ENCODE results near the gene SEL1L. TPM values are rescaled to one million over a fixed set of nuclear protein-coding genes. Genes with fewer than 3 reads are reported as not detected.

The SEL1L gene
- total and polyA plus RNA-seq, 2 experiments from 2014 or later = 20.6 to 22.6 TPM

GRCh38 chr14:81423504-81423903 lies 110.1 kb downstream of the SEL1L start (continued):
- TF ChIP-seq ZNF331 (CRISPR knock-in tag; IDR thresholded peaks at IDR 0.05; ENCODE audit: low read depth) (no peak), STAT1 (IDR thresholded peaks at IDR 0.05; ENCODE audit: unreplicated experiment) (no peak), ZNF114 (CRISPR knock-in tag; IDR thresholded peaks at IDR 0.05) (no peak)

Other genes with a start within 250 kb of the SEL1L start
- 65.4 and 71.0 TPM in 2 replicates for gene STON2, start 133.5 kb downstream of the SEL1L start, total RNA-seq (2014; rRNA removed; shearing (Covaris generic))
- gene STON2, start 133.5 kb downstream of the SEL1L start, polyA plus RNA-seq (2016; fragmentation: Nextera tagmentation; extraction: Ambion mirVana) = 8.2 and 9.5 TPM in 2 replicates